Nephron (organoid): Measurements from ENCODE around the gene TTLL8.

Experiments used
- H3K27ac Mint-ChIP-seq, 3 experiments: 2 replicates each; pipeline ENCODE4 v1.8.0; 2020; ENCODE audit warnings: mixed read lengths in 3 of 3, mild to moderate bottlenecking in 2 of 3, moderate library complexity in 1 of 3
- H3K27me3 Mint-ChIP-seq: 2 replicates; pipeline ENCODE4 v1.8.0; 2021; ENCODE audit warnings: low read depth, mild to moderate bottlenecking, moderate library complexity, mixed read lengths
- H3K36me3 Mint-ChIP-seq: 2 replicates; pipeline ENCODE4 v1.8.0; 2020; ENCODE audit warnings: low read depth, mixed read lengths
- H3K4me1 Mint-ChIP-seq: 2 replicates; pipeline ENCODE4 v1.8.0; 2020; ENCODE audit warnings: mixed read lengths
- H3K4me3 Mint-ChIP-seq, 3 experiments: 2 replicates each; pipeline ENCODE4 v1.8.0; 2020; ENCODE audit warnings: mild to moderate bottlenecking in 3 of 3, mixed read lengths in 3 of 3, moderate library complexity in 2 of 3
- H3K9me3 Mint-ChIP-seq: 2 replicates; pipeline ENCODE4 v1.8.0; 2020; ENCODE audit warnings: mixed read lengths
- CTCF ChIP-seq, 3 experiments: fragments of 200-600 bp; sonication (generic); IDR thresholded peaks; one replicate each; pipeline ENCODE4 v1.5.0; 2021; ENCODE audit warnings: antibody characterized with exemption in 3 of 3; ENCODE audit not compliant: unreplicated experiment in 3 of 3

TTLL8 gene

GRCh38 chr22:50014655-50015401 lies 43.3 kb downstream of the TTLL8 start:
- no peaks in the 10 kb centered on the region for H3K36me3 Mint-ChIP-seq
- H3K4me1 Mint-ChIP-seq: peaks cover 9% of the 10 kb centered on the region
- H3K27me3 Mint-ChIP-seq: peaks cover 43% of the 10 kb centered on the region
- no peak overlapping the region for H3K27ac Mint-ChIP-seq
- TF ChIP-seq CTCF (IDR thresholded peaks at IDR 0.05; ENCODE audit: unreplicated experiment in 3 of 3): no peak
- peaks cover 5% of the 10 kb centered on the region for H3K9me3 Mint-ChIP-seq
- no peak overlapping the region for H3K4me3 Mint-ChIP-seq

GRCh38 chr22:50014053-50014501 lies 44.0 kb downstream of the TTLL8 start:
- H3K36me3 Mint-ChIP-seq: no peaks in the 10 kb centered on the region
- peaks cover 48% of the 10 kb centered on the region for H3K27me3 Mint-ChIP-seq
- no peak overlapping the region for H3K4me3 Mint-ChIP-seq
- H3K9me3 Mint-ChIP-seq: peaks cover 5% of the 10 kb centered on the region
- TF ChIP-seq CTCF (IDR thresholded peaks at IDR 0.05; ENCODE audit: unreplicated experiment in 3 of 3): no peak
- peaks cover 9% of the 10 kb centered on the region for H3K4me1 Mint-ChIP-seq
- no peak overlapping the region for H3K27ac Mint-ChIP-seq

- peak in 1 of 3 experiments; percentile 12 for TF ChIP-seq CTCF (IDR thresholded peaks at IDR 0.05; ENCODE audit: unreplicated experiment in 3 of 3)
- Mint-ChIP-seq H3K27ac (no peak within 1 kb of the TSS), H3K4me3 (peak within 1 kb of the TSS in 1 of 3 experiments; percentile 58), H3K9me3 (peaks cover under 1% of the 10 kb centered on the region), H3K27me3 (peaks cover 63% of the 10 kb centered on the region), H3K4me1 (peaks cover 1% of the 10 kb centered on the region), H3K36me3 (no peaks in the 10 kb centered on the region)
These were observed 45.6 kb downstream of the TTLL8 start, which contains the start of gene IL17REL for GRCh38 chr22:50012211-50013181. TSS of gene IL17REL (minus strand) at chr22:50012765. CDS start at chr22:50012646, 119 bp downstream.

GRCh38 chr22:50011447-50012210 lies 46.5 kb downstream of the TTLL8 start:
- no peaks in the 10 kb centered on the region for H3K36me3 Mint-ChIP-seq
- TF ChIP-seq CTCF (IDR thresholded peaks at IDR 0.05; ENCODE audit: unreplicated experiment in 3 of 3): no peak
- H3K27me3 Mint-ChIP-seq: peaks cover 65% of the 10 kb centered on the region
- H3K27ac Mint-ChIP-seq: no peak overlapping the region
- peak overlapping the region in 2 of 3 experiments; percentile 26 to 58 for H3K4me3 Mint-ChIP-seq
- H3K9me3 Mint-ChIP-seq: no peaks in the 10 kb centered on the region
- H3K4me1 Mint-ChIP-seq: no peaks in the 10 kb centered on the region

GRCh38 chr22:50010676-50011446 lies 47.2 kb downstream of the TTLL8 start:
- Mint-ChIP-seq H3K27ac (no peak overlapping the region), H3K36me3 (no peaks in the 10 kb centered on the region), H3K4me1 (no peaks in the 10 kb centered on the region), H3K4me3 (peak overlapping the region in 2 of 3 experiments; percentile 26 to 54), H3K9me3 (no peaks in the 10 kb centered on the region), H3K27me3 (peaks cover 67% of the 10 kb centered on the region)
- TF ChIP-seq CTCF (IDR thresholded peaks at IDR 0.05; ENCODE audit: unreplicated experiment in 3 of 3): no peak
